VCaP (cell line): ENCODE data around the gene FAM210A.

Experiments
- H3K27ac ChIP-seq: fragments of 450-650 bp; 2 replicates; pipeline ENCODE4 v1.5.1; 2017
- TF ChIP-seq, protein P1 (sequence below): fragments of 450-650 bp; conservative IDR thresholded peaks from 2 replicates; pipeline ENCODE4 v1.5.1; 2017; ENCODE audit warnings: mild to moderate bottlenecking, moderate library complexity

The FAM210A gene

GRCh38 chr18:13720123-13720522 is 6.2 kb downstream of the FAM210A start:
- TF ChIP-seq, protein P1, sequence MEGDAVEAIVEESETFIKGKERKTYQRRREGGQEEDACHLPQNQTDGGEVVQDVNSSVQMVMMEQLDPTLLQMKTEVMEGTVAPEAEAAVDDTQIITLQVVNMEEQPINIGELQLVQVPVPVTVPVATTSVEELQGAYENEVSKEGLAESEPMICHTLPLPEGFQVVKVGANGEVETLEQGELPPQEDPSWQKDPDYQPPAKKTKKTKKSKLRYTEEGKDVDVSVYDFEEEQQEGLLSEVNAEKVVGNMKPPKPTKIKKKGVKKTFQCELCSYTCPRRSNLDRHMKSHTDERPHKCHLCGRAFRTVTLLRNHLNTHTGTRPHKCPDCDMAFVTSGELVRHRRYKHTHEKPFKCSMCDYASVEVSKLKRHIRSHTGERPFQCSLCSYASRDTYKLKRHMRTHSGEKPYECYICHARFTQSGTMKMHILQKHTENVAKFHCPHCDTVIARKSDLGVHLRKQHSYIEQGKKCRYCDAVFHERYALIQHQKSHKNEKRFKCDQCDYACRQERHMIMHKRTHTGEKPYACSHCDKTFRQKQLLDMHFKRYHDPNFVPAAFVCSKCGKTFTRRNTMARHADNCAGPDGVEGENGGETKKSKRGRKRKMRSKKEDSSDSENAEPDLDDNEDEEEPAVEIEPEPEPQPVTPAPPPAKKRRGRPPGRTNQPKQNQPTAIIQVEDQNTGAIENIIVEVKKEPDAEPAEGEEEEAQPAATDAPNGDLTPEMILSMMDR: no peak
- no peak overlapping the region for H3K27ac ChIP-seq

DNA sequence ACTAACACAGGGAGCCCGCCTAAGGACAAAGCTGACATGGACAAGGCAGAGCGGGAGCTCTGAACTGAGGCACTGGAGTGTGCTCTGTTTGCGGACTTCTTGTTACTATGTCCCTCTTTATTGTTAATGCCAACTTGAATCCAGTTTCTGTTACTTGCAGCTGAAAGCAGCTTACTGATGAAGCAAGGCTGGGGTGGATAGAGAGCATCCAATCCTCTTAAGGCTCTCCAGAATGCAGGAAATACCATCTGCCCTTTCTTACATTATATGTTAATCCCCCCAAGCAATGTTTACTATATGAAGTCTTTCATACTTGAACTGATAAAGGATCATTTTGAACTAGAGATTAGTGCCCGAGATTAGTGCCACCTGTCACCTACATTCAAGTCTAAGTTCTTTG is 9.4 kb downstream of the FAM210A start:
- H3K27ac ChIP-seq: no peak overlapping the region
- TF ChIP-seq, protein P1: no peak

DNA sequence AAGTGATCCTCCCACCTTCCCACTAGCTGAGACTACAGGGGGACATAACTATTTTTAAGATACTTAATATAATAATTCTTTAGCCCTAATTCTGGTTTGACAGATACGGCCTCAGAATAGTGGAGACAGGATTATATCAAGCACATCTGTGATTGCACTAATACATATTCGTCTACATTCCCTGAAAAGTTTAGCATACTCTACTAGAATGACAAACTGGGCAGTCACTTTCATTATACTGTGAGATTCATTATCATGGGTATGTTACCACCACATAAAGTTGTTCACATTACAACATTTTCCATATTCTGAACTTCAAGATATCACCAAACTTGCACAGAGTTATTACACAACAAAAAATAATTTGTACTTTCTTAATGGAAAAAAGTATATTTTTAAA is 11.0 kb downstream of the FAM210A start:
- TF ChIP-seq, protein P1: no peak

GRCh38 chr18:13713455-13714055 is 12.8 kb downstream of the FAM210A start:
- no peak overlapping the region for H3K27ac ChIP-seq
- TF ChIP-seq, protein P1: no peak

More for the DNA sequence above, 11.0 kb downstream of the FAM210A start:
- no peak overlapping the region for H3K27ac ChIP-seq

DNA sequence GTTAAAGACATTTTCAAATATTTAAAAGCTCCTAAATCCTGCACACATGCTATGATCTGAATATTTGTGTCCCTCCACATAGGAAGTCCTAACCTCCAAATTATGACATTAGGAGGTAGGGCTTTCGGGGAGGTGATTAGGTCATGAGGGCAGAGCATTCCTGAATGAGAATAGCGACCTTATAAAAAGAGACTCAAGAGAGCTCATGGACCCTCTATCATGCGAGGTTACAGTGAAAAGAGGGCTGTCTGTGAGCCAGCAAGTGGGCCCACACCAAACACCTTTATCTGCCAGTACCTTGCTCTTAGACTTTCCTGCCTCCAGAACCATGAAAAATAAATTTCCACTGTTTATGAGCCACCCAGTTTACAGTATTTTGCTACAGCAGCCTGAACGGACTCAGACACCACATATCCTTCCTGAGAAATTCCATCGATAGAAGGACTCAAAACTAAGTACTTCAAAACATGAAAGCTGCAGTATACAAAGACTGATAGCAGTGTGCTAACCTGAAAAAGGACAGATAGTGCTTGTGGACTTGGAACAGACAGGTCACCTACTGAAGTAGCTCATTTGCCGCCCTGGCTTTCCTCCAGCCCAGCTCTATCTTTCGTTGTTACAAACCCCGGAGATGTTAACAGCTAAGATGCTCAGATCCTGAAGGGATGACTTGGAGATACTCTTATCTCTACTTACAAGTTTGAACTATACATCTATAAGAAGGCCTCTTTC is 13.8 kb downstream of the FAM210A start:
- H3K27ac ChIP-seq: no peak overlapping the region
- TF ChIP-seq, protein P1: no peak

DNA sequence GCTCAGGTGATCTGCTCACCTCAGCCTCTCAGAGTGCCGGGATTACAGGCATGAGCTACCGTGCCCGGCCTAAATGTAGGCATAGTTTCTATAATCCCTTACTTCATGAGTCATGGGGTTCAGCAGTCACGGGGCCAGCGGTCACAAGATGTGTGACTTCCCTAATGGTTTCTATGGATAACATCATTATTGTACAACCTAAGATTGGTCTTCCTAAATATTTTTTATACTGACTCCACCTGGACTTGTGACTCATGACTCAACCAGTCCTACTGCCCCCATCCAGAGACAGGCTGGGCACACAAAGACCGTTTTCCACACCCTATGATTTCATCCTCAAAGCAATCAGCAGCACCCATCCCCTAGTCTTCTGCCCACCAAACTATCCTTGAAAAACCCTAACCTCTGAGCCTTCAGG is 15.9 kb downstream of the FAM210A start:
- TF ChIP-seq, protein P1: no peak
- no peak overlapping the region for H3K27ac ChIP-seq

DNA sequence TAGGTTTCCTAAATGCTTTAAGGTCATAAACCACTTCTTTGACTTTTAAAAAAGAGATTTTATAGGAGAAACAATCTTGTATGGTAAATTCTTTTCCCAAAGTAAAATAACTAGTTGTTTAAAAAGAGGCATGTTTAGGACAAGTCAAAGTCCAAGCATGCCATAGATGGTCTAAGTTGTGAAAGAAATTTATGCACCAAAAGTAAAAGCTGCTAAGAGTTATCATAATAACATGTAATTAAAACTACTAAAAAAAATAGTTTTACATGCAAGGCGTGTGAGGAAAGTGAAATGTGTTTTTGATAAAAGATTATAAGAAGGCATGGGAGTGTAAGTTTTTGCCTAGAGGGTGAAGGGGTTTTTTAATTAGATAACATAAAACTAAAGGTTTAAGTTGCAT is 22.5 kb downstream of the FAM210A start:
- no peak overlapping the region for H3K27ac ChIP-seq

More for the DNA sequence above, 22.5 kb downstream of the FAM210A start:
- TF ChIP-seq, protein P1: no peak
